ENCODE results near the gene FKBP10. TPM values are rescaled to one million over a fixed set of nuclear protein-coding genes. Genes with fewer than 3 reads are reported as not detected.
A peak's percentile ranks its signal among the peaks of the same experiment; 100 is the strongest.

FKBP10 gene
- total and polyA plus RNA-seq, 9 of the 15 experiments (the other 6 are each of a cell fraction or from before 2014, with no cell fraction given), result 0.03 to 3.0 (median 1.4) TPM; not detected in 1

GRCh38 chr17:41811549-41812380, 1.0 kb upstream of the FKBP10 start, which contains the start of gene P3H4 (continued):
- TF ChIP-seq BRF2 (IDR thresholded peaks at IDR 0.05; ENCODE audit: borderline replicate concordance, insufficient read depth, insufficient read length) (no peak), YY1 (IDR thresholded peaks at IDR 0.05; ENCODE audit: borderline replicate concordance in 1 of 3, control insufficient read depth in 1 of 3, extremely low read depth in 1 of 3, insufficient read depth in 3 of 3, insufficient read length in 1 of 3, insufficient replicate concordance in 2 of 3, low read depth in 1 of 3, low read length in 2 of 3) (peak in 1 of 3 experiments; percentile 22), HMGN3 (IDR thresholded peaks at IDR 0.05; ENCODE audit: borderline replicate concordance, extremely low read depth, insufficient read length, low read depth, low read length) (peak; percentile 35), FOXO4 (CRISPR knock-in tag; IDR thresholded peaks at IDR 0.05) (no peak), MAZ (CRISPR knock-in tag; conservative IDR thresholded peaks at IDR 0.05 in 1 of 2, IDR thresholded peaks at IDR 0.05 in 1 of 2) (peak in 1 of 2 experiments; percentile 15; a peak in 1 of 4 replicates), ETV6 (IDR thresholded peaks at IDR 0.05; ENCODE audit: borderline replicate concordance in 1 of 2, low read depth in 2 of 2, low read length in 1 of 2) (no peak), ETV6 (CRISPR knock-in tag; IDR thresholded peaks at IDR 0.05; ENCODE audit: borderline replicate concordance) (no peak), POLR2G (IDR thresholded peaks at IDR 0.05; ENCODE audit: low read depth, low read length) (peak; percentile 80), ZKSCAN3 (CRISPR knock-in tag; IDR thresholded peaks at IDR 0.05) (no peak), VEZF1 (CRISPR knock-in tag; IDR thresholded peaks at IDR 0.05) (peak; percentile 41; the same call in 1 of the 2 replicates), L3MBTL2 (IDR thresholded peaks at IDR 0.05) (peak; percentile 95), MAFF (IDR thresholded peaks at IDR 0.05; ENCODE audit: low read length) (no peak), ZNF639 (CRISPR knock-in tag; conservative IDR thresholded peaks at IDR 0.05 in 1 of 2, IDR thresholded peaks at IDR 0.05 in 1 of 2) (peak in 1 of 2 experiments; percentile 32; a peak in 1 of 4 replicates), ZNF584 (CRISPR knock-in tag; IDR thresholded peaks at IDR 0.05; ENCODE audit: low read depth) (no peak), BHLHE40 (IDR thresholded peaks at IDR 0.05; ENCODE audit: low read length) (peak; percentile 19; the same call in 1 of the 2 replicates), NCOA6 (IDR thresholded peaks at IDR 0.05) (peak; percentile 63; the same call in 1 of the 2 replicates), ZFX (CRISPR knock-in tag; IDR thresholded peaks at IDR 0.05) (peak; percentile 68), PHF8 (IDR thresholded peaks at IDR 0.05; ENCODE audit: borderline replicate concordance, low read length) (peak; percentile 55; the same call in 1 of the 2 replicates), NONO (IDR thresholded peaks at IDR 0.05; ENCODE audit: low read depth in 2 of 2, low read length in 1 of 2) (peak in 1 of 2 experiments; percentile 21; a peak in 1 of 4 replicates)

Measured in K562 (cell line).